Right atrium auricular region (tissue), 2 donors: ENCODE measurements around the gene B3GALNT2. TPM values are rescaled to one million over a fixed set of nuclear protein-coding genes. Genes with fewer than 3 reads are reported as not detected.
"Not testable (repeated sequence)": the region's sequence is repeated elsewhere in the genome, so short reads cannot be mapped to it uniquely, and the experiment has no call there.

ENCODE experiments used
- DNase-seq: peaks from one replicate; pipeline ENCODE4 v3.0.0-alpha.2; 2019; ENCODE audit warnings: low spot score
- H3K27ac ChIP-seq, 2 donors: fragments of 200-600 bp; sonication (generic); 1 replicate in 1 of 2; 2 replicates in 1 of 2; pipeline ENCODE4 v1.5.1; 2016 to 2019
- H3K27me3 ChIP-seq, 2 donors: fragments of 200-600 bp; sonication (generic); one replicate each; pipeline versions ENCODE4 v1.5.1 to v1.6.0; 2017 to 2019
- H3K36me3 ChIP-seq: fragments of 200-600 bp; sonication (generic); one replicate; pipeline ENCODE4 v1.5.1; 2016
- H3K4me1 ChIP-seq, 2 donors: fragments of 200-600 bp; sonication (generic); one replicate each; pipeline versions ENCODE4 v1.5.1 to v1.6.0; 2017 to 2019
- H3K4me3 ChIP-seq, 2 donors: fragments of 200-600 bp; sonication (generic); 1 replicate in 1 of 2; 2 replicates in 1 of 2; pipeline ENCODE4 v1.5.1; 2017 to 2019; ENCODE audit warnings: mild to moderate bottlenecking in 1 of 2, moderate library complexity in 1 of 2
- H3K9me3 ChIP-seq, 2 donors: fragments of 200-600 bp; sonication (generic); one replicate each; pipeline ENCODE4 v1.5.1; 2019
- CTCF ChIP-seq, 2 donors: fragments of 200-600 bp; sonication (generic); IDR thresholded peaks; one replicate each; pipeline ENCODE4 v1.5.1; 2019; ENCODE audit warnings: antibody characterized with exemption in 2 of 2
- total RNA-seq, 2 donors: library from RNA; depleted of rRNA; stranded (reverse); fragments of >200 nt; gene quantifications; one replicate each; pipeline ENCODE4 v1.1.0, GENCODE V29; 2016

Gene B3GALNT2
- 10 to 100 TPM; 18.9 to 23.2 TPM for total RNA-seq

- no peaks in the 10 kb centered on the region for H3K9me3 ChIP-seq
- H3K27me3 ChIP-seq: no peaks in the 10 kb centered on the region
- peak; percentile 62 for DNase-seq
- peaks cover 0 to 20% of the 10 kb centered on the region in 2 donors for H3K4me1 ChIP-seq
- no peak for TF ChIP-seq CTCF (IDR thresholded peaks at IDR 0.05)
- H3K4me3 ChIP-seq: peak within 1 kb of the TSS; percentile 86 to 88
- peak within 1 kb of the TSS; percentile 98 to 100 for H3K27ac ChIP-seq
- H3K36me3 ChIP-seq: no peaks in the 10 kb centered on the region
These were observed at the start of gene B3GALNT2 for GRCh38 chr1:235504122-235504493. Gene B3GALNT2, minus strand, starts transcription at chr1:235504452. Its CDS starts 200 bp downstream, at chr1:235504252.

GRCh38 chr1:235553112-235553551 lies 48.9 kb upstream of the B3GALNT2 start:
- Histone ChIP-seq H3K36me3 (no peaks in the 10 kb centered on the region), H3K27ac (no peak overlapping the region), H3K4me3 (no peak overlapping the region), H3K4me1 (no peaks in the 10 kb centered on the region), H3K27me3 (no peaks in the 10 kb centered on the region), H3K9me3 (no peaks in the 10 kb centered on the region)
- no peak for DNase-seq
- TF ChIP-seq CTCF (IDR thresholded peaks at IDR 0.05): no peak

- Histone ChIP-seq H3K27me3 (no peaks in the 10 kb centered on the region), H3K9me3 (no peaks in the 10 kb centered on the region), H3K36me3 (no peaks in the 10 kb centered on the region), H3K4me1 (no peaks in the 10 kb centered on the region), H3K27ac (no peak overlapping the region), H3K4me3 (no peak overlapping the region)
- TF ChIP-seq CTCF (IDR thresholded peaks at IDR 0.05): no peak
- DNase-seq: no peak
These were observed 48.0 kb upstream of the B3GALNT2 start for GRCh38 chr1:235552146-235552716.

- no peaks in the 10 kb centered on the region for H3K36me3 ChIP-seq
- H3K27me3 ChIP-seq: no peaks in the 10 kb centered on the region
- no peaks in the 10 kb centered on the region for H3K9me3 ChIP-seq
- no peak overlapping the region for H3K4me3 ChIP-seq
- DNase-seq: no peak
- no peak overlapping the region for H3K27ac ChIP-seq
- no peaks in the 10 kb centered on the region for H3K4me1 ChIP-seq
- TF ChIP-seq CTCF (IDR thresholded peaks at IDR 0.05): no peak
These were observed 45.3 kb upstream of the B3GALNT2 start for GRCh38 chr1:235549351-235550139.

GRCh38 chr1:235546369-235547155 lies 42.3 kb upstream of the B3GALNT2 start:
- H3K27ac ChIP-seq, H3K36me3 ChIP-seq, DNase-seq, H3K27me3 ChIP-seq, H3K4me3 ChIP-seq, H3K4me1 ChIP-seq, H3K9me3 ChIP-seq: not testable (repeated sequence)
